GM23338 (cell line): ENCODE measurements around the gene DPH7. TPM values are rescaled to one million over a fixed set of nuclear protein-coding genes. Genes with fewer than 3 reads are reported as not detected.

ENCODE experiments used
- ATAC-seq: fragments of 200-7000 bp; cut with Tn5 transposase; 3 replicates; pipeline ENCODE4 v1.9.1; 2020
- DNase-seq: peaks from one replicate; pipeline ENCODE4 v3.0.0-alpha.2; 2015; ENCODE audit warnings: low spot score
- H2AFZ ChIP-seq: fragments of 200-600 bp; sonication (generic); 2 replicates; pipeline ENCODE4 v1.8.0; 2016; ENCODE audit warnings: antibody characterized with exemption, mild to moderate bottlenecking, moderate library complexity
- H3F3A ChIP-seq: fragments of 200-600 bp; sonication (generic); replicated peaks from 2 replicates; pipeline ENCODE4 v1.8.0; 2017; ENCODE audit warnings: antibody characterized with exemption, mixed run types, low read depth
- H3K27ac ChIP-seq: fragments of 200-600 bp; sonication (generic); 2 replicates; pipeline ENCODE4 v1.6.1; 2016; ENCODE audit warnings: low read depth
- H3K27me3 ChIP-seq: fragments of 200-600 bp; sonication (generic); 2 replicates; pipeline ENCODE4 v1.8.0; 2016; ENCODE audit warnings: mild to moderate bottlenecking, mixed run types, moderate library complexity; ENCODE audit not compliant: insufficient read depth
- H3K36me3 ChIP-seq: fragments of 200-600 bp; sonication (generic); 2 replicates; pipeline ENCODE4 v1.8.0; 2016; ENCODE audit warnings: mild to moderate bottlenecking; ENCODE audit not compliant: insufficient read depth
- H3K4me1 ChIP-seq: fragments of 200-600 bp; sonication (generic); 2 replicates; pipeline ENCODE4 v1.8.0; 2016; ENCODE audit warnings: mild to moderate bottlenecking, moderate library complexity; ENCODE audit not compliant: insufficient read depth
- H3K4me2 ChIP-seq: fragments of 200-600 bp; sonication (generic); 2 replicates; pipeline ENCODE4 v1.7.1; 2017; ENCODE audit warnings: mixed run types
- H3K4me3 ChIP-seq: fragments of 200-600 bp; sonication (generic); 2 replicates; pipeline ENCODE4 v1.6.1; 2016; ENCODE audit warnings: mixed run types
- H3K79me2 ChIP-seq: fragments of 200-600 bp; sonication (generic); replicated peaks from 2 replicates; pipeline ENCODE4 v1.8.0; 2017; ENCODE audit warnings: mild to moderate bottlenecking; ENCODE audit not compliant: insufficient read depth
- H3K9me2 ChIP-seq: fragments of 200-600 bp; sonication (generic); 2 replicates; pipeline ENCODE4 v1.8.0; 2017; ENCODE audit not compliant: insufficient read depth
- H4K20me1 ChIP-seq: fragments of 200-600 bp; sonication (generic); replicated peaks from 2 replicates; pipeline ENCODE4 v1.8.0; 2017; ENCODE audit warnings: mild to moderate bottlenecking; ENCODE audit not compliant: insufficient read depth
- H3K27ac Mint-ChIP-seq: 2 replicates; pipeline ENCODE4 v1.8.0; 2020; ENCODE audit warnings: inconsistent platforms, mild to moderate bottlenecking, moderate library complexity, mixed read lengths
- H3K27me3 Mint-ChIP-seq: 3 replicates; pipeline ENCODE4 v1.8.0; 2022; ENCODE audit warnings: low read depth, mild to moderate bottlenecking, moderate library complexity, mixed read lengths, inconsistent platforms; ENCODE audit not compliant: insufficient read depth, poor library complexity
- H3K36me3 Mint-ChIP-seq: 3 replicates; pipeline ENCODE4 v1.8.0; 2021; ENCODE audit warnings: low read depth, mild to moderate bottlenecking, inconsistent platforms, moderate library complexity, mixed read lengths
- H3K4me1 Mint-ChIP-seq: 3 replicates; pipeline ENCODE4 v1.8.0; 2020; ENCODE audit warnings: mild to moderate bottlenecking, inconsistent platforms, mixed read lengths
- H3K4me3 Mint-ChIP-seq: 3 replicates; pipeline ENCODE4 v1.8.0; 2021; ENCODE audit warnings: moderate library complexity, mild to moderate bottlenecking, inconsistent platforms, mixed read lengths
- H3K9me3 Mint-ChIP-seq: 3 replicates; pipeline ENCODE4 v1.8.0; 2020; ENCODE audit warnings: moderate library complexity, mild to moderate bottlenecking, inconsistent platforms, mixed read lengths
- CREB1 ChIP-seq: fragments of 250-450 bp; sonication (Bioruptor Pico); IDR thresholded peaks from 2 replicates; pipeline ENCODE4 v1.5.0; 2020; ENCODE audit warnings: low read depth, mild to moderate bottlenecking, moderate library complexity
- ETS1 ChIP-seq: IDR thresholded peaks from 2 replicates; pipeline ENCODE4 v1.6.1; 2016; ENCODE audit warnings: antibody characterized with exemption
- POLR2AphosphoS5 ChIP-seq: IDR thresholded peaks from 2 replicates; pipeline ENCODE4 v1.6.1; 2016; ENCODE audit warnings: antibody characterized with exemption, low read depth
- ZNF331 ChIP-seq: fragments of 250-450 bp; sonication (Bioruptor Pico); IDR thresholded peaks from 2 replicates; pipeline ENCODE4 v1.5.0; 2020; ENCODE audit warnings: low read depth, mild to moderate bottlenecking, moderate library complexity
- polyA plus RNA-seq: library from polyadenylated mRNA; unstranded; fragments of >200 nt; fragmentation: Nextera tagmentation; extraction: Ambion mirVana; gene quantifications from 2 replicates; pipeline ENCODE4 v1.2.1, GENCODE V29; 2016
- total RNA-seq: library from RNA; depleted of rRNA; stranded (reverse); fragments of >200 nt; shearing (Covaris generic); gene quantifications from 2 replicates; pipeline ENCODE4 v1.2.3, GENCODE V29; 2014
- TF ChIP-seq, protein P1 (sequence below), 2 experiments: fragments of 200-600 bp in 1 of 2; sonication (generic) in 1 of 2; conservative IDR thresholded peaks; 2 replicates each; pipeline versions ENCODE4 v1.5.1 to v1.6.1; 2016 to 2017; ENCODE audit warnings: antibody characterized with exemption in 2 of 2, low read depth in 2 of 2, mild to moderate bottlenecking in 2 of 2, moderate library complexity in 1 of 2
- TF ChIP-seq, protein P2 (sequence below): fragments of 250-450 bp; sonication (Bioruptor Pico); IDR thresholded peaks from 2 replicates; pipeline ENCODE4 v1.5.0; 2020; ENCODE audit warnings: mild to moderate bottlenecking, moderate library complexity

DPH7 gene
- total and polyA plus RNA-seq, 2 experiments from 2014 or later = 44.5 to 68.8 TPM

DNA sequence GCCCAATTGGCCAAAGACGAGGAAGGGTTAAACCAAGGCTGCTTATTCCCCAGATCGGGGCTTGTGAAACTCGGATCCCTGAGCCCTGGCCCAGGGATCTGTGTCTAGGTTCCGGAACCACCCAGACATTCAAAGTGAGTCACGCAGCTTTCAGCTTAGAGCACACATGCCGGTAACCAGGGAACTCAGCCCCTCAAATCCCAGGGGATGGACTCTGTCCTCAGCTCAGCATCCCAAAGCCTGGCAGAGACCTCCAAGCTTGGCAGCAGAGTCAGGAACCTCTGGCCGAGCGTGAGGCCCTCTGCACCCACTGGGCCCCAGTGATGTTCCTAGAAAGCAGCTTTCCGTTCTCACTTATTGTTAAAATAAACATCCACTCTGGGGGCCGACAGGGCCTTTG is 33.6 kb downstream of the DPH7 start:
- no peak overlapping the region for H3K27ac Mint-ChIP-seq
- no peaks in the 10 kb centered on the region for H3F3A ChIP-seq
- no peak overlapping the region for H3K27ac ChIP-seq
- no peaks in the 10 kb centered on the region for H4K20me1 ChIP-seq
- H3K4me2 ChIP-seq = no peak overlapping the region
- H3K79me2 ChIP-seq = no peaks in the 10 kb centered on the region
- no peaks in the 10 kb centered on the region for H3K36me3 ChIP-seq
- no peaks in the 10 kb centered on the region; the same call in 1 of the 2 replicates for H3K4me1 ChIP-seq
- peaks cover 15% of the 10 kb centered on the region for H3K36me3 Mint-ChIP-seq
- peaks cover 7% of the 10 kb centered on the region for H3K27me3 Mint-ChIP-seq
- ATAC-seq = no peak
- H2AFZ ChIP-seq = no peak overlapping the region
- H3K4me3 ChIP-seq = no peak overlapping the region
- no peak for TF ChIP-seq ETS1
- H3K4me1 Mint-ChIP-seq = peaks cover 1% of the 10 kb centered on the region
- no peaks in the 10 kb centered on the region for H3K27me3 ChIP-seq
- DNase-seq = no peak
- peaks cover 19% of the 10 kb centered on the region for H3K9me3 Mint-ChIP-seq
- H3K9me2 ChIP-seq = no peaks in the 10 kb centered on the region
- H3K4me3 Mint-ChIP-seq = no peak overlapping the region

GRCh38 chr9:137544176-137544760 is 34.5 kb downstream of the DPH7 start:
- H4K20me1 ChIP-seq = no peaks in the 10 kb centered on the region
- Mint-ChIP-seq H3K4me3 (no peak overlapping the region), H3K4me1 (no peaks in the 10 kb centered on the region), H3K27ac (no peak overlapping the region), H3K9me3 (peaks cover 19% of the 10 kb centered on the region), H3K36me3 (peaks cover 15% of the 10 kb centered on the region), H3K27me3 (peaks cover 7% of the 10 kb centered on the region)
- H3K4me1 ChIP-seq = no peaks in the 10 kb centered on the region
- no peaks in the 10 kb centered on the region for H3F3A ChIP-seq
- DNase-seq = no peak
- H3K36me3 ChIP-seq = no peaks in the 10 kb centered on the region
- no peaks in the 10 kb centered on the region for H3K27me3 ChIP-seq
- H3K4me3 ChIP-seq = no peak overlapping the region
- no peaks in the 10 kb centered on the region for H3K9me2 ChIP-seq
- H3K4me2 ChIP-seq = no peak overlapping the region
- H2AFZ ChIP-seq = no peak overlapping the region
- no peak for TF ChIP-seq CREB1 (CRISPR knock-in tag)
- no peak for TF ChIP-seq ZNF331 (CRISPR knock-in tag)
- TF ChIP-seq, protein P1, sequence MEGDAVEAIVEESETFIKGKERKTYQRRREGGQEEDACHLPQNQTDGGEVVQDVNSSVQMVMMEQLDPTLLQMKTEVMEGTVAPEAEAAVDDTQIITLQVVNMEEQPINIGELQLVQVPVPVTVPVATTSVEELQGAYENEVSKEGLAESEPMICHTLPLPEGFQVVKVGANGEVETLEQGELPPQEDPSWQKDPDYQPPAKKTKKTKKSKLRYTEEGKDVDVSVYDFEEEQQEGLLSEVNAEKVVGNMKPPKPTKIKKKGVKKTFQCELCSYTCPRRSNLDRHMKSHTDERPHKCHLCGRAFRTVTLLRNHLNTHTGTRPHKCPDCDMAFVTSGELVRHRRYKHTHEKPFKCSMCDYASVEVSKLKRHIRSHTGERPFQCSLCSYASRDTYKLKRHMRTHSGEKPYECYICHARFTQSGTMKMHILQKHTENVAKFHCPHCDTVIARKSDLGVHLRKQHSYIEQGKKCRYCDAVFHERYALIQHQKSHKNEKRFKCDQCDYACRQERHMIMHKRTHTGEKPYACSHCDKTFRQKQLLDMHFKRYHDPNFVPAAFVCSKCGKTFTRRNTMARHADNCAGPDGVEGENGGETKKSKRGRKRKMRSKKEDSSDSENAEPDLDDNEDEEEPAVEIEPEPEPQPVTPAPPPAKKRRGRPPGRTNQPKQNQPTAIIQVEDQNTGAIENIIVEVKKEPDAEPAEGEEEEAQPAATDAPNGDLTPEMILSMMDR (conservative IDR thresholded peaks at IDR 0.05; ENCODE audit: low read depth in 2 of 2) = no peak
- no peak for TF ChIP-seq POLR2AphosphoS5
- TF ChIP-seq, protein P2, sequence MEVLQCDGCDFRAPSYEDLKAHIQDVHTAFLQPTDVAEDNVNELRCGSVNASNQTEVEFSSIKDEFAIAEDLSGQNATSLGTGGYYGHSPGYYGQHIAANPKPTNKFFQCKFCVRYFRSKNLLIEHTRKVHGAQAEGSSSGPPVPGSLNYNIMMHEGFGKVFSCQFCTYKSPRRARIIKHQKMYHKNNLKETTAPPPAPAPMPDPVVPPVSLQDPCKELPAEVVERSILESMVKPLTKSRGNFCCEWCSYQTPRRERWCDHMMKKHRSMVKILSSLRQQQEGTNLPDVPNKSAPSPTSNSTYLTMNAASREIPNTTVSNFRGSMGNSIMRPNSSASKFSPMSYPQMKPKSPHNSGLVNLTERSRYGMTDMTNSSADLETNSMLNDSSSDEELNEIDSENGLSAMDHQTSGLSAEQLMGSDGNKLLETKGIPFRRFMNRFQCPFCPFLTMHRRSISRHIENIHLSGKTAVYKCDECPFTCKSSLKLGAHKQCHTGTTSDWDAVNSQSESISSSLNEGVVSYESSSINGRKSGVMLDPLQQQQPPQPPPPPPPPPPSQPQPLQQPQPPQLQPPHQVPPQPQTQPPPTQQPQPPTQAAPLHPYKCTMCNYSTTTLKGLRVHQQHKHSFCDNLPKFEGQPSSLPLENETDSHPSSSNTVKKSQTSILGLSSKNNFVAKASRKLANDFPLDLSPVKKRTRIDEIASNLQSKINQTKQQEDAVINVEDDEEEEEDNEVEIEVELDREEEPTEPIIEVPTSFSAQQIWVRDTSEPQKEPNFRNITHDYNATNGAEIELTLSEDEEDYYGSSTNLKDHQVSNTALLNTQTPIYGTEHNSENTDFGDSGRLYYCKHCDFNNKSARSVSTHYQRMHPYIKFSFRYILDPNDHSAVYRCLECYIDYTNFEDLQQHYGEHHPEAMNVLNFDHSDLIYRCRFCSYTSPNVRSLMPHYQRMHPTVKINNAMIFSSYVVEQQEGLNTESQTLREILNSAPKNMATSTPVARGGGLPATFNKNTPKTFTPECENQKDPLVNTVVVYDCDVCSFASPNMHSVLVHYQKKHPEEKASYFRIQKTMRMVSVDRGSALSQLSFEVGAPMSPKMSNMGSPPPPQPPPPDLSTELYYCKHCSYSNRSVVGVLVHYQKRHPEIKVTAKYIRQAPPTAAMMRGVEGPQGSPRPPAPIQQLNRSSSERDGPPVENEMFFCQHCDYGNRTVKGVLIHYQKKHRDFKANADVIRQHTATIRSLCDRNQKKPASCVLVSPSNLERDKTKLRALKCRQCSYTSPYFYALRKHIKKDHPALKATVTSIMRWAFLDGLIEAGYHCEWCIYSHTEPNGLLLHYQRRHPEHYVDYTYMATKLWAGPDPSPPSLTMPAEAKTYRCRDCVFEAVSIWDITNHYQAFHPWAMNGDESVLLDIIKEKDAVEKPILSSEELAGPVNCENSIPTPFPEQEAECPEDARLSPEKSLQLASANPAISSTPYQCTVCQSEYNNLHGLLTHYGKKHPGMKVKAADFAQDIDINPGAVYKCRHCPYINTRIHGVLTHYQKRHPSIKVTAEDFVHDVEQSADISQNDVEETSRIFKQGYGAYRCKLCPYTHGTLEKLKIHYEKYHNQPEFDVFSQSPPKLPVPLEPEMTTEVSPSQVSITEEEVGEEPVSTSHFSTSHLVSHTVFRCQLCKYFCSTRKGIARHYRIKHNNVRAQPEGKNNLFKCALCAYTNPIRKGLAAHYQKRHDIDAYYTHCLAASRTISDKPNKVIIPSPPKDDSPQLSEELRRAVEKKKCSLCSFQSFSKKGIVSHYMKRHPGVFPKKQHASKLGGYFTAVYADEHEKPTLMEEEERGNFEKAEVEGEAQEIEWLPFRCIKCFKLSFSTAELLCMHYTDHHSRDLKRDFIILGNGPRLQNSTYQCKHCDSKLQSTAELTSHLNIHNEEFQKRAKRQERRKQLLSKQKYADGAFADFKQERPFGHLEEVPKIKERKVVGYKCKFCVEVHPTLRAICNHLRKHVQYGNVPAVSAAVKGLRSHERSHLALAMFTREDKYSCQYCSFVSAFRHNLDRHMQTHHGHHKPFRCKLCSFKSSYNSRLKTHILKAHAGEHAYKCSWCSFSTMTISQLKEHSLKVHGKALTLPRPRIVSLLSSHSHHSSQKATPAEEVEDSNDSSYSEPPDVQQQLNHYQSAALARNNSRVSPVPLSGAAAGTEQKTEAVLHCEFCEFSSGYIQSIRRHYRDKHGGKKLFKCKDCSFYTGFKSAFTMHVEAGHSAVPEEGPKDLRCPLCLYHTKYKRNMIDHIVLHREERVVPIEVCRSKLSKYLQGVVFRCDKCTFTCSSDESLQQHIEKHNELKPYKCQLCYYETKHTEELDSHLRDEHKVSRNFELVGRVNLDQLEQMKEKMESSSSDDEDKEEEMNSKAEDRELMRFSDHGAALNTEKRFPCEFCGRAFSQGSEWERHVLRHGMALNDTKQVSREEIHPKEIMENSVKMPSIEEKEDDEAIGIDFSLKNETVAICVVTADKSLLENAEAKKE = no peak
- H3K79me2 ChIP-seq = no peaks in the 10 kb centered on the region
- H3K27ac ChIP-seq = no peak overlapping the region
- ATAC-seq = no peak
